Panc1 (cell line): ENCODE measurements around the gene TRPM4. TPM values are rescaled to one million over a fixed set of nuclear protein-coding genes. Genes with fewer than 3 reads are reported as not detected.

Experiments used
- ATAC-seq: fragments of 200-7000 bp; cut with Tn5 transposase; 2 replicates; pipeline ENCODE4 v1.9.1; 2020; ENCODE audit warnings: mild to moderate bottlenecking, moderate library complexity
- BruUV-seq: library from RNA; stranded (reverse); fragments of 400-500 nt; replicated peaks from 2 replicates; lab custom pipeline; 2021; lab: Mats Ljungman, UMichigan
- CTCF ChIA-PET: fragments of 300-600 bp; sonication (Branson Sonifier 250); formaldehyde crosslinking; loops from one replicate; lab custom pipeline; 2022; ENCODE audit warnings: antibody characterized with exemption; lab: Charles Lee
- POLR2A ChIA-PET: fragments of 300-600 bp; sonication (Branson Sonifier 250); formaldehyde crosslinking; loops from one replicate; lab custom pipeline; 2022; ENCODE audit warnings: antibody characterized with exemption; lab: Charles Lee
- DNase-seq: peaks from one replicate; pipeline ENCODE4 v3.0.0-alpha.2; 2010; ENCODE audit warnings: low read depth, low spot score
- H3K27ac ChIP-seq: 2 replicates; pipeline ENCODE4 v1.5.1; 2011; ENCODE audit warnings: mild to moderate bottlenecking, low read length, inconsistent platforms
- H3K27me3 ChIP-seq: fragments of 200-500 bp; sonication (Bioruptor generic); 2 replicates; pipeline ENCODE4 v1.6.0; 2014; ENCODE audit warnings: low read length, inconsistent platforms; ENCODE audit not compliant: control insufficient read depth, insufficient read depth
- H3K36me3 ChIP-seq: fragments of 200-500 bp; sonication (Bioruptor generic); 2 replicates; pipeline ENCODE4 v1.5.1; 2014; ENCODE audit warnings: inconsistent platforms, mild to moderate bottlenecking, low read length, moderate library complexity; ENCODE audit not compliant: control insufficient read depth, insufficient read depth
- H3K4me1 ChIP-seq: 2 replicates; pipeline ENCODE4 v1.5.1; 2011; ENCODE audit warnings: inconsistent platforms, mild to moderate bottlenecking, low read length, moderate library complexity; ENCODE audit not compliant: control insufficient read depth, insufficient read depth
- H3K4me3 ChIP-seq, 2 experiments: 2 replicates each; pipeline ENCODE4 v1.5.1; 2011 to 2012; ENCODE audit warnings: low read depth in 2 of 2, low read length in 2 of 2, mild to moderate bottlenecking in 2 of 2, inconsistent platforms in 1 of 2, moderate library complexity in 1 of 2
- H3K9me3 ChIP-seq: fragments of 200-500 bp; sonication (Bioruptor generic); 2 replicates; pipeline ENCODE4 v1.5.1; 2014; ENCODE audit warnings: low read depth, mild to moderate bottlenecking, inconsistent platforms, low read length, moderate library complexity; ENCODE audit not compliant: control insufficient read depth, insufficient read depth
- CTCF ChIP-seq: fragments of 450-650 bp; IDR thresholded peaks from 2 replicates; pipeline ENCODE4 v1.5.1; 2017; ENCODE audit warnings: mild to moderate bottlenecking
- POLR2AphosphoS5 ChIP-seq: IDR thresholded peaks from 2 replicates; pipeline ENCODE4 v1.6.1; 2012; ENCODE audit warnings: mild to moderate bottlenecking, low read depth, low read length, moderate library complexity
- REST ChIP-seq, 2 experiments: IDR thresholded peaks; 2 replicates each; pipeline ENCODE4 v1.6.1; 2011 to 2012; ENCODE audit warnings: low read depth in 2 of 2, control low read depth in 1 of 2, low read length in 1 of 2, mild to moderate bottlenecking in 1 of 2, moderate library complexity in 1 of 2; ENCODE audit not compliant: insufficient read depth in 1 of 2
- SIN3A ChIP-seq: IDR thresholded peaks from 2 replicates; pipeline ENCODE4 v1.6.1; 2012; ENCODE audit warnings: low read depth, mild to moderate bottlenecking, low read length, moderate library complexity, borderline replicate concordance; ENCODE audit not compliant: insufficient read depth
- TCF7L2 ChIP-seq: IDR thresholded peaks from 2 replicates; pipeline ENCODE4 v1.6.1; 2011; ENCODE audit warnings: mild to moderate bottlenecking, low read depth, low read length, inconsistent platforms
- in situ Hi-C: cut with HindIII; loops from 2 replicates; pipeline ENCODE4 v1.10.0; 2016; ENCODE audit warnings: low sequenced_read_pairs, low pct_unique_long_range_greater_than_20kb
- intact Hi-C: fragments of 100-400 bp; cut with micrococcal nuclease; formaldehyde crosslinking; loops from one replicate; pipeline ENCODE4 v1.10.0; 2022; ENCODE audit not compliant: unreplicated experiment
- total RNA-seq: library from RNA; stranded (reverse); gene quantifications from one replicate; pipeline ENCODE4 v1.2.1, GENCODE V29; 2021; ENCODE audit not compliant: unreplicated experiment

Gene TRPM4
- total RNA-seq, 1 experiment from 2014 or later = 19.4 TPM

DNA sequence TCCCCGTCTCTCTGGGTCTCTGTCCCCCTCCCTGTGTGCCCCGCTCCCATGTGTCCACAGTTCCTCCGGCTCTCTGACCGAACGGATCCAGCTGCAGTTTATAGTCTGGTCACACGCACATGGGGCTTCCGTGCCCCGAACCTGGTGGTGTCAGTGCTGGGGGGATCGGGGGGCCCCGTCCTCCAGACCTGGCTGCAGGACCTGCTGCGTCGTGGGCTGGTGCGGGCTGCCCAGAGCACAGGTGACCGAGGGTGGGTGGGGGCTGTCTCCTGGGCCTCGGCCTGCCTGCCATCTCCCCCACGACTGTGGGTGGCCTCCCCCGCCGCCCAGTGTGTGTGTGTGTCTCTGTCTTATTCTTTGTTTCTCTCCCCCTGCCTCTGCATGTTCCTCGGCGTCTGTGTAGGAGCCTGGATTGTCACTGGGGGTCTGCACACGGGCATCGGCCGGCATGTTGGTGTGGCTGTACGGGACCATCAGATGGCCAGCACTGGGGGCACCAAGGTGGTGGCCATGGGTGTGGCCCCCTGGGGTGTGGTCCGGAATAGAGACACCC, 10.3 kb downstream of the TRPM4 start:
- Histone ChIP-seq H3K4me3 (no peak overlapping the region), H3K9me3 (no peaks in the 10 kb centered on the region), H3K4me1 (no peaks in the 10 kb centered on the region), H3K27me3 (no peaks in the 10 kb centered on the region), H3K27ac (no peak overlapping the region), H3K36me3 (no peaks in the 10 kb centered on the region; the same call in 1 of the 2 replicates)
- ChIA-PET POLR2A (no interaction called here), CTCF (no interaction called here)
- no peak for ATAC-seq
- intact Hi-C loops = no loop called here
- DNase-seq = no peak
- no TSS peak for BruUV-seq
- in situ Hi-C loops = no loop called here
- TF ChIP-seq REST (IDR thresholded peaks at IDR 0.05; ENCODE audit: insufficient read depth in 1 of 2, low read depth in 2 of 2, low read length in 1 of 2) (no peak), TCF7L2 (no peak), CTCF (no peak), POLR2AphosphoS5 (no peak), SIN3A (no peak)

GRCh38 chr19:49168421-49168820, 10.8 kb downstream of the TRPM4 start:
- ATAC-seq = no peak
- intact Hi-C loops (no loop called here), in situ Hi-C loops (no loop called here)
- no peaks in the 10 kb centered on the region for H3K9me3 ChIP-seq
- ChIA-PET CTCF (no interaction called here), POLR2A (interaction anchor here (0.6 kb wide), 1 partner anchor 16 kb away, joined by 3 read pairs; no protein-coding TSS in a partner anchor)
- TF ChIP-seq POLR2AphosphoS5 (no peak), TCF7L2 (no peak), REST (IDR thresholded peaks at IDR 0.05; ENCODE audit: insufficient read depth in 1 of 2, low read depth in 2 of 2, low read length in 1 of 2) (no peak), SIN3A (no peak), CTCF (no peak)
- H3K4me1 ChIP-seq = no peaks in the 10 kb centered on the region
- H3K27me3 ChIP-seq = no peaks in the 10 kb centered on the region
- no peaks in the 10 kb centered on the region; the same call in 1 of the 2 replicates for H3K36me3 ChIP-seq
- BruUV-seq = no TSS peak
- DNase-seq = no peak
- H3K27ac ChIP-seq = no peak overlapping the region
- H3K4me3 ChIP-seq = no peak overlapping the region
